K562 (cell line): ENCODE measurements around the gene AXIN2. TPM values are rescaled to one million over a fixed set of nuclear protein-coding genes. Genes with fewer than 3 reads are reported as not detected.

Experiments used
- ATF2 ChIP-seq: sonication (generic); formaldehyde crosslinking; IDR thresholded peaks from 2 replicates; pipeline ENCODE4 v1.8.1; 2022; ENCODE audit warnings: missing genetic modification reagents
- MITF ChIP-seq: IDR thresholded peaks from 2 replicates; pipeline ENCODE4 v1.6.1; 2014; ENCODE audit warnings: antibody characterized with exemption
- NCOA6 ChIP-seq: fragments of 450-650 bp; IDR thresholded peaks from 2 replicates; pipeline ENCODE4 v1.6.1; 2017; ENCODE audit warnings: mild to moderate bottlenecking
- POU5F1 ChIP-seq: fragments of 150-350 bp; IDR thresholded peaks from 2 replicates; pipeline ENCODE4 v1.6.1; 2014; ENCODE audit warnings: borderline replicate concordance, low read length, low read depth, mild to moderate bottlenecking; ENCODE audit not compliant: partially characterized antibody
- PRDM10 ChIP-seq: fragments of 450-650 bp; IDR thresholded peaks from 2 replicates; pipeline ENCODE4 v1.6.1; 2018; ENCODE audit not compliant: partially characterized antibody
- SREBF1 ChIP-seq: fragments of 150-350 bp; IDR thresholded peaks from 2 replicates; pipeline ENCODE4 v1.6.1; 2014; ENCODE audit warnings: antibody characterized with exemption, low read depth, low read length, borderline replicate concordance
- STAT5B ChIP-seq: fragments of 250-450 bp; sonication (Bioruptor Pico); IDR thresholded peaks from 2 replicates; pipeline ENCODE4 v1.8.0; 2021; ENCODE audit warnings: mild to moderate bottlenecking, inconsistent platforms
- USF1 ChIP-seq: sonication (generic); formaldehyde crosslinking; IDR thresholded peaks from 2 replicates; pipeline ENCODE4 v1.9.0; 2022; ENCODE audit warnings: mild to moderate bottlenecking, missing genetic modification reagents
- ZBTB8A ChIP-seq: fragments of 450-650 bp; IDR thresholded peaks from 2 replicates; pipeline ENCODE4 v1.6.1; 2018; ENCODE audit warnings: mild to moderate bottlenecking, moderate library complexity; ENCODE audit not compliant: partially characterized antibody
- ZHX1 ChIP-seq: fragments of 150-350 bp; conservative IDR thresholded peaks from 2 replicates; pipeline ENCODE4 v1.6.1; 2014; ENCODE audit warnings: low read length
- ZKSCAN1 ChIP-seq: fragments of 150-350 bp; IDR thresholded peaks from 2 replicates; pipeline ENCODE4 v1.6.1; 2016; ENCODE audit warnings: low read depth, low read length
- ZNF280B ChIP-seq: fragments of 250-450 bp; sonication (Bioruptor Pico); IDR thresholded peaks from 2 replicates; pipeline ENCODE4 v1.5.1; 2021; ENCODE audit warnings: mild to moderate bottlenecking
- ZNF384 ChIP-seq: IDR thresholded peaks from 2 replicates; pipeline ENCODE4 v1.6.1; 2012; ENCODE audit warnings: low read depth, low read length, improper control_type of control experiment
- ZNF583 ChIP-seq: fragments of 250-450 bp; sonication (Bioruptor Pico); IDR thresholded peaks from 2 replicates; pipeline ENCODE4 v1.4.0; 2020
- polyA plus RNA-seq, 8 experiments: library from polyadenylated mRNA; depleted of rRNA in 4 of 8; stranded (reverse) in 5 of 8; unstranded in 3 of 8; fragments of >200 nt; fragmentation: Nextera tagmentation in 2 of 8; fragmentation: Illumina TruSeq in 1 of 8; extraction: Ambion mirVana in 2 of 8; extraction: Trizol in 1 of 8; gene quantifications; 2 replicates each; pipeline versions ENCODE4 v1.2.1 to v1.2.3, GENCODE V29; 2011 to 2014; ENCODE audit warnings: inconsistent platforms in 1 of 8, missing spikeins in 1 of 8
- total RNA-seq, 7 experiments: library from RNA; depleted of rRNA in 6 of 7; stranded (reverse); fragments of >200 nt in 6 of 7; fragmentation: Illumina TruSeq in 2 of 7; extraction: Trizol in 2 of 7; gene quantifications; 2 replicates each; pipeline versions ENCODE4 v1.2.1 to v1.2.3, GENCODE V29; 2011 to 2021; ENCODE audit warnings: low replicate concordance in 1 of 7

The AXIN2 gene
- total and polyA plus RNA-seq, 9 of the 15 experiments (the other 6 are each of a cell fraction or from before 2014, with no cell fraction given): 0.21 to 3.3 (median 1.2) TPM

GRCh38 chr17:65537845-65538674, 23.4 kb downstream of the AXIN2 start (continued):
- TF ChIP-seq SREBF1 (no peak), MITF (no peak), ZBTB8A (no peak), USF1 (CRISPR knock-in tag) (no peak), STAT5B (no peak), ZHX1 (no peak), POU5F1 (peak; percentile 65), ZNF280B (CRISPR knock-in tag) (no peak), NCOA6 (no peak), ZNF384 (no peak), ATF2 (no peak), PRDM10 (no peak), ZNF583 (no peak), ZKSCAN1 (no peak)
